Colon (tissue), 2 donors: ENCODE results near the gene CYP4F12.

ENCODE experiments used
- FAIRE-seq: peaks from 2 replicates; lab custom pipeline; 2012; peaks lifted over from hg19 to GRCh38; lab: Jason Lieb, UNC
- donor health status: control.
- donor health status: control.

Gene CYP4F12

GRCh38 chr19:15715642-15716041, 42.8 kb downstream of the CYP4F12 start:
- FAIRE-seq: no peak

GRCh38 chr19:15717809-15718208, 44.9 kb downstream of the CYP4F12 start:
- FAIRE-seq: no peak

- FAIRE-seq: no peak
These were observed 48.4 kb downstream of the CYP4F12 start for GRCh38 chr19:15721268-15721667.

DNA sequence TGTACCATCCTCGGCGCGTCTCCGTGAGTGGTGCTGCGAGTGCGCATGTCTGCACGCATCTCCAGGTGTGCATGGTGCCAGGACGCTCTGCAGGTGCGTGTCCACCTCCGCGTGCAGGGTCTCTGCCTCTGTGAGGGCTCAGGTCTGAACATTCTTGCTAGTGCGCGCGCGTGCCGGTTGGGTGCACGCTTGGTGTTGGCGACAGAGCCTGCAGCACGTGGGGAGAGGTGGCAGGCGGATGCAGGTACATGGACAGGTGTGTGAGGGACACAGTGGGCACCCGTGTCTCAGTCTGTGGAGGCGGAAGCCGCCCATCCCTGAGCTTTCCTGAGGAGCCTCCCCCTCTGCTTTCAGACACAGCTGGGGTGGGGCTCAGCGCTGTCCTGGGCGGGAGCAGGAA, 50.1 kb downstream of the CYP4F12 start:
- no peak for FAIRE-seq

DNA sequence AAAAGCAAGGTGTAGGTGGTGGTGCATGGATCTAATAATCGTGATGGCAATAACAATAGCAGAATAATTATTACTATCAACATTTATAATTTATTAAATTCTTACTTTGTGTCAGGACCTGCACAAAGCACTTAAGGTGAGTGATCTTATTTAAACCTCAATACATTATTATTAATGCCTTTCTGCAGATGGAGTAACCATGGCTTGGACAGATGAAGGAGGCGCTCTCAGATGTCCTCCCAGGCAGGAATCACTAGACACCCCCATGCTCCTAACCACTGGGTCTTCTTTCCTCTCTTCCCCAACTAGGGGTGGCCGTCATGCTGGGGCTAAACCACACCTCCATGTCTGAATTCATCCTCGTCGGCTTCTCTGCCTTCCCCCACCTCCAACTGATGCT, 54.8 kb downstream of the CYP4F12 start, which contains the start of gene OR10H2:
Gene OR10H2 (plus strand): TSS at position 301 of the 400 bp plus-strand sequence. CDS start 20 bp downstream, at position 321.
- FAIRE-seq: no peak

GRCh38 chr19:15730538-15730937, 57.7 kb downstream of the CYP4F12 start:
- no peak for FAIRE-seq

GRCh38 chr19:15732388-15732787, 59.5 kb downstream of the CYP4F12 start:
- no peak for FAIRE-seq

- no peak for FAIRE-seq
These were observed 61.0 kb downstream of the CYP4F12 start for GRCh38 chr19:15733895-15734294.

DNA sequence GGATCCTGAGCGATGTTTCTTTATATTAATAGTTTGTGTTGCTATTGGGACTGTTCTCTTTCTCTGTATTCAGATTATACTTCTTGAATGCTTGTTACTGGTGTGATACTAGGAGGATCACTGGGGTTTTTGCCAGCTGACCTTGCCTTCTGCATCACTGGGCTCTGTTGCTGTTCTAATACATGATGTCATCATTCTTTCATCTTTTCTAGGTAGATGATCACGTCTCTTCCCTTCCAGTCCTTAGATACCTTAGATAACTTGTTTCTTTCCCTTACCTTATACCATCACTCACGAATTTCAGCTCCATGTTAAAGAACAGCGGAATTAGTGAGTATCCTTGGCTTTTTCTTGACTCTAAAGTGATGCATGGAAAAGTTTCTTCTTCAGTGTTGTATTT, 64.8 kb downstream of the CYP4F12 start, which contains the start of gene OR10H3:
Gene OR10H3 (plus strand): TSS at position 264 of the 400 bp plus-strand sequence. CDS start 3,408 bp downstream, outside the sequence.
- no peak for FAIRE-seq

- no peak for FAIRE-seq
These were observed 67.9 kb downstream of the CYP4F12 start for GRCh38 chr19:15740785-15741184.
